HG02759 (cell line): Measurements from ENCODE around the gene CNNM4.

Source experiments
- ATAC-seq: cut with Tn5 transposase; IDR thresholded peaks from one replicate; pipeline ENCODE4 v1.9.1; 2021; ENCODE audit warnings: mild to moderate bottlenecking, moderate library complexity; ENCODE audit not compliant: unreplicated experiment

CNNM4 gene

GRCh38 chr2:96760036-96760985 is at the start of gene CNNM4:
Gene CNNM4 (plus strand): TSS chr2:96760902. CDS start chr2:96761000, 98 bp downstream.
- peak; percentile 86 for ATAC-seq

- ATAC-seq, result no peak
Observed at GRCh38 chr2:96710985-96711384, 49.7 kb upstream of the CNNM4 start.

- no peak for ATAC-seq
Observed at GRCh38 chr2:96715658-96716057, 45.0 kb upstream of the CNNM4 start.

- no peak for ATAC-seq
Observed at GRCh38 chr2:96716388-96716787, 44.3 kb upstream of the CNNM4 start.

- no peak for ATAC-seq
Observed at GRCh38 chr2:96726131-96726530, 34.6 kb upstream of the CNNM4 start.

GRCh38 chr2:96727431-96727830 is 33.3 kb upstream of the CNNM4 start:
- no peak for ATAC-seq

- no peak for ATAC-seq
Observed at GRCh38 chr2:96729748-96730147, 31.0 kb upstream of the CNNM4 start.

- ATAC-seq, result no peak
Observed at GRCh38 chr2:96730212-96730611, 30.5 kb upstream of the CNNM4 start.

GRCh38 chr2:96733931-96734330 is 26.8 kb upstream of the CNNM4 start:
- no peak for ATAC-seq

GRCh38 chr2:96734880-96735583 is 25.7 kb upstream of the CNNM4 start:
- no peak for ATAC-seq

- ATAC-seq, result no peak
Observed at GRCh38 chr2:96737251-96737650, 23.5 kb upstream of the CNNM4 start.

- ATAC-seq, result no peak
Observed at GRCh38 chr2:96737831-96738230, 22.9 kb upstream of the CNNM4 start.

GRCh38 chr2:96739076-96739632 is 21.5 kb upstream of the CNNM4 start:
- no peak for ATAC-seq

- ATAC-seq, result peak; percentile 99
Observed at GRCh38 chr2:96739633-96740428, 20.9 kb upstream of the CNNM4 start, which contains the start of gene LMAN2L. Gene LMAN2L (minus strand): TSS chr2:96740064. CDS start chr2:96740040, 24 bp downstream.

GRCh38 chr2:96747061-96747617 is 13.6 kb upstream of the CNNM4 start:
- no peak for ATAC-seq

GRCh38 chr2:96751800-96752199 is 8.9 kb upstream of the CNNM4 start:
- no peak for ATAC-seq

GRCh38 chr2:96753661-96754282 is 6.9 kb upstream of the CNNM4 start:
- ATAC-seq, result no peak

GRCh38 chr2:96754317-96754716 is 6.4 kb upstream of the CNNM4 start:
- no peak for ATAC-seq

GRCh38 chr2:96756788-96757476 is 3.8 kb upstream of the CNNM4 start:
- ATAC-seq, result no peak
